CD4-positive, alpha-beta T cell treated with Interleukin-21 for 1 hour (primary cell): ENCODE data around the gene ENSA.
A peak's percentile ranks its signal among the peaks of the same experiment; 100 is the strongest.
"Not testable (repeated sequence)": the region's sequence is repeated elsewhere in the genome, so short reads cannot be mapped to it uniquely, and the experiment has no call there.

Experiments used
- DNase-seq: peaks from one replicate; pipeline ENCODE4 v3.0.0-alpha.2; 2020

The ENSA gene

GRCh38 chr1:150621497-150622302 lies 7.7 kb downstream of the ENSA start:
- peak; percentile 78 for DNase-seq

GRCh38 chr1:150620919-150621318 lies 8.5 kb downstream of the ENSA start:
- DNase-seq, result no peak

GRCh38 chr1:150619576-150620509 lies 9.6 kb downstream of the ENSA start:
- DNase-seq, result peak; percentile 51

GRCh38 chr1:150615346-150616201 lies 13.8 kb downstream of the ENSA start:
- peak; percentile 36 for DNase-seq

- peak; percentile 72 for DNase-seq
These were observed 16.1 kb downstream of the ENSA start for GRCh38 chr1:150613061-150613920.

- DNase-seq, result no peak
These were observed 17.4 kb downstream of the ENSA start for GRCh38 chr1:150612014-150612345.

- no peak for DNase-seq
These were observed 18.8 kb downstream of the ENSA start for GRCh38 chr1:150610576-150610975.

- no peak for DNase-seq
These were observed 19.7 kb downstream of the ENSA start for GRCh38 chr1:150609732-150610131.

GRCh38 chr1:150606463-150607142 lies 22.8 kb downstream of the ENSA start:
- no peak for DNase-seq

- not testable (repeated sequence) for DNase-seq
These were observed 24.0 kb downstream of the ENSA start for GRCh38 chr1:150605451-150605731.

GRCh38 chr1:150604226-150604588 lies 25.2 kb downstream of the ENSA start:
- no peak for DNase-seq

- no peak for DNase-seq
These were observed 25.7 kb downstream of the ENSA start for GRCh38 chr1:150603711-150604110.

- DNase-seq, result not testable (repeated sequence)
These were observed 27.0 kb downstream of the ENSA start for GRCh38 chr1:150602372-150602771.

GRCh38 chr1:150601540-150601939 lies 27.9 kb downstream of the ENSA start:
- no peak for DNase-seq

GRCh38 chr1:150598346-150598745 lies 31.1 kb downstream of the ENSA start:
- DNase-seq, result not testable (repeated sequence)

GRCh38 chr1:150596976-150597375 lies 32.4 kb downstream of the ENSA start:
- no peak for DNase-seq

- no peak for DNase-seq
These were observed 33.1 kb downstream of the ENSA start for GRCh38 chr1:150596095-150596892.

GRCh38 chr1:150582371-150582770 lies 47.0 kb downstream of the ENSA start:
- no peak for DNase-seq

- DNase-seq, result not testable (repeated sequence)
These were observed 47.5 kb downstream of the ENSA start for GRCh38 chr1:150581962-150582361.

- not testable (repeated sequence) for DNase-seq
These were observed 48.0 kb downstream of the ENSA start for GRCh38 chr1:150581437-150581836.

GRCh38 chr1:150580966-150581365 lies 48.4 kb downstream of the ENSA start:
- not testable (repeated sequence) for DNase-seq
